GM12865 (cell line): ENCODE data around the gene HEY2.
A peak's percentile ranks its signal among the peaks of the same experiment; 100 is the strongest.

ENCODE experiments used
- DNase-seq: peaks from one replicate; pipeline ENCODE4 v3.0.0; 2010; ENCODE audit warnings: low read depth
- H3K4me3 ChIP-seq: 2 replicates; pipeline ENCODE4 v1.5.1; 2011; ENCODE audit warnings: mild to moderate bottlenecking, low read depth, low read length, control low read depth
- CTCF ChIP-seq: IDR thresholded peaks from 2 replicates; pipeline ENCODE4 v1.5.1; 2011; ENCODE audit warnings: low read length, control low read depth, low read depth, inconsistent platforms; ENCODE audit not compliant: insufficient read depth; ENCODE audit errors: missing control alignments

The HEY2 gene

GRCh38 chr6:125791820-125792165 lies 42.4 kb downstream of the HEY2 start:
- peak overlapping the region; percentile 72 for H3K4me3 ChIP-seq
- DNase-seq = no peak
- no peak for TF ChIP-seq CTCF

DNA sequence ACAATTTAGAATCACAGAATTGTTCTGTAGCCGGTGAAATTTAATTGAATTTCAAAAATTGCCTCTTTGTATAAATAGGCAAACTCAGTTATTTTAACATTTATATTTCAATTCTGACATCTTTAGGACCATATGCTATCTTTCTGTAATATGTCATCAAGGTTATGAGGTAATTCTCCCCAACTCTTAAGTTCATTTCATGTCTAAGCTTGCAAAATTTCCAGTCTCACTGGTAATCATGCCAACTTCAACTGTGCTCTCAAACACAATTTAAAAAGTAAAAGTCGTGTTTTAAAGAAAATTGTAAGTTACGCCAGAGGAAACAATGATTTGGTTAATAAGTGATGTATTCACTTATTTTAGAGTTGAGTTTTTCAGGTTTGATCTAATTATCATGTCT lies 42.7 kb downstream of the HEY2 start:
- no peak for TF ChIP-seq CTCF
- peak overlapping the region; percentile 72 for H3K4me3 ChIP-seq
- no peak for DNase-seq

- DNase-seq = no peak
- H3K4me3 ChIP-seq = peak overlapping the region; percentile 72; the same call in 1 of the 2 replicates
- TF ChIP-seq CTCF = no peak
Observed at GRCh38 chr6:125792680-125793079, 43.2 kb downstream of the HEY2 start.

DNA sequence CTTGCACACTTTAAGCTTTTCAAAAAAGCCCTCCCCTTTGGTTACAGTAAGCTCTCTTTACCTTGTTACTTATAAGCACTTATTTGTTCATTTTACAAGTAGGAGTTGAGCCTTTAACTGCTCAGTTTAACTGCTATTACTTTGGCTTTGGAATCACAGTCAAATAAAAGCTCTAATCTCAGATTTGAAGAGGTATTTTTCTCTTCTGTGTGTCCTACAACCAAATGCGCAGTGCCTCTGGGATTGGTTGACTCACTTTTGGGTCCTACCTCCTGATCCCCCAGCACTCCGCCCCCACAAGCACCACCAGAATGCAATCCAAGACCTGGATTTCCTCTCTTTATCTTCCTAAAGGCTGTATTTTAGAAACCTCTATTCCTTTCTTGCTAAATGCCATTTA lies 43.8 kb downstream of the HEY2 start:
- no peak for TF ChIP-seq CTCF
- H3K4me3 ChIP-seq = no peak overlapping the region
- no peak for DNase-seq

DNA sequence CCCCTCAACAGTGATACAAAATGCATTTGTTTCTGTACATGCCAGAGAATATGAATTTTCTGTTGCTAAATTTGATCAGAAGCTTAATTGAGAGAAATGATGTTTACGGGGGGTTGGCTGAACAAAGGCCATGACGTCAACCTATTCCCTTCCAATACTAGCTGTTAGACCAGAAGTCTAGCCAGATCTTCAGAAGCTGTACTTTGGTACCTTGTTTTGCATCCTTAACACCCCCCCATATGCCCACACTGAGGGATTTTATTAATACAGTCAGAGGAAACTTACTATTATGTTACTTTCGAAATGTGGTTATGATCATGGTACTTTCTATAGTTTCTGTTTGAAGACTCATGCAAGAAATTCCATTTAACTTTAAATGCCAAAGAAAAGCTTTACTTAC lies 44.4 kb downstream of the HEY2 start:
- TF ChIP-seq CTCF = no peak
- peak overlapping the region; percentile 13; the same call in 1 of the 2 replicates for H3K4me3 ChIP-seq
- DNase-seq = peak; percentile 52

GRCh38 chr6:125794342-125795137 lies 45.1 kb downstream of the HEY2 start:
- no peak overlapping the region; the same call in 1 of the 2 replicates for H3K4me3 ChIP-seq
- TF ChIP-seq CTCF = no peak
- DNase-seq = no peak

- no peak overlapping the region for H3K4me3 ChIP-seq
- no peak for DNase-seq
Observed at GRCh38 chr6:125795301-125795700, 45.9 kb downstream of the HEY2 start.

More at GRCh38 chr6:125795301-125795700, 45.9 kb downstream of the HEY2 start:
- no peak for TF ChIP-seq CTCF
